HL-60 (cell line): Measurements from ENCODE around the gene ANKS1B.

ENCODE experiments used
- DNase-seq, 2 experiments: peaks; one replicate each; pipeline ENCODE4 v3.0.0-alpha.2; 2010 to 2020; ENCODE audit warnings: low read depth in 1 of 2, low spot score in 1 of 2
- H3K27ac ChIP-seq: fragments of 250-450 bp; sonication (Bioruptor Pico); replicated peaks from 2 replicates; pipeline ENCODE4 v1.5.1; 2020; ENCODE audit warnings: mild to moderate bottlenecking, moderate library complexity
- H3K27me3 ChIP-seq: fragments of 250-450 bp; sonication (Bioruptor Pico); 2 replicates; pipeline ENCODE4 v1.5.1; 2021; ENCODE audit warnings: mild to moderate bottlenecking, moderate library complexity; ENCODE audit not compliant: insufficient read depth, poor library complexity, severe bottlenecking
- H3K4me3 ChIP-seq: replicated peaks from 2 replicates; pipeline ENCODE4 v1.5.1; 2011; ENCODE audit warnings: mild to moderate bottlenecking, control low read depth, low read length; ENCODE audit not compliant: insufficient read depth
- GABPA ChIP-seq: IDR thresholded peaks from 2 replicates; pipeline ENCODE4 v1.6.1; 2012; ENCODE audit warnings: low read depth
- POLR2AphosphoS5 ChIP-seq: IDR thresholded peaks from 2 replicates; pipeline ENCODE4 v1.6.1; 2012; ENCODE audit warnings: low read depth
- SPI1 ChIP-seq: IDR thresholded peaks from 2 replicates; pipeline ENCODE4 v1.6.1; 2012; ENCODE audit warnings: low read depth, mild to moderate bottlenecking, borderline replicate concordance
- TF ChIP-seq, protein P1 (sequence below): IDR thresholded peaks from 2 replicates; pipeline ENCODE4 v1.6.1; 2012; ENCODE audit warnings: low read depth; ENCODE audit not compliant: insufficient replicate concordance
- TF ChIP-seq, protein P2 (sequence below): IDR thresholded peaks from one replicate; pipeline ENCODE4 v1.5.1; 2011; ENCODE audit warnings: low read length, control low read depth, inconsistent platforms; ENCODE audit not compliant: insufficient read depth

The ANKS1B gene

GRCh38 chr12:99658671-99659349 lies 325.9 kb downstream of the ANKS1B start:
- no peak for DNase-seq
- no peak for TF ChIP-seq SPI1
- TF ChIP-seq, protein P1, sequence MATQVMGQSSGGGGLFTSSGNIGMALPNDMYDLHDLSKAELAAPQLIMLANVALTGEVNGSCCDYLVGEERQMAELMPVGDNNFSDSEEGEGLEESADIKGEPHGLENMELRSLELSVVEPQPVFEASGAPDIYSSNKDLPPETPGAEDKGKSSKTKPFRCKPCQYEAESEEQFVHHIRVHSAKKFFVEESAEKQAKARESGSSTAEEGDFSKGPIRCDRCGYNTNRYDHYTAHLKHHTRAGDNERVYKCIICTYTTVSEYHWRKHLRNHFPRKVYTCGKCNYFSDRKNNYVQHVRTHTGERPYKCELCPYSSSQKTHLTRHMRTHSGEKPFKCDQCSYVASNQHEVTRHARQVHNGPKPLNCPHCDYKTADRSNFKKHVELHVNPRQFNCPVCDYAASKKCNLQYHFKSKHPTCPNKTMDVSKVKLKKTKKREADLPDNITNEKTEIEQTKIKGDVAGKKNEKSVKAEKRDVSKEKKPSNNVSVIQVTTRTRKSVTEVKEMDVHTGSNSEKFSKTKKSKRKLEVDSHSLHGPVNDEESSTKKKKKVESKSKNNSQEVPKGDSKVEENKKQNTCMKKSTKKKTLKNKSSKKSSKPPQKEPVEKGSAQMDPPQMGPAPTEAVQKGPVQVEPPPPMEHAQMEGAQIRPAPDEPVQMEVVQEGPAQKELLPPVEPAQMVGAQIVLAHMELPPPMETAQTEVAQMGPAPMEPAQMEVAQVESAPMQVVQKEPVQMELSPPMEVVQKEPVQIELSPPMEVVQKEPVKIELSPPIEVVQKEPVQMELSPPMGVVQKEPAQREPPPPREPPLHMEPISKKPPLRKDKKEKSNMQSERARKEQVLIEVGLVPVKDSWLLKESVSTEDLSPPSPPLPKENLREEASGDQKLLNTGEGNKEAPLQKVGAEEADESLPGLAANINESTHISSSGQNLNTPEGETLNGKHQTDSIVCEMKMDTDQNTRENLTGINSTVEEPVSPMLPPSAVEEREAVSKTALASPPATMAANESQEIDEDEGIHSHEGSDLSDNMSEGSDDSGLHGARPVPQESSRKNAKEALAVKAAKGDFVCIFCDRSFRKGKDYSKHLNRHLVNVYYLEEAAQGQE = no peak
- no peak for TF ChIP-seq GABPA
- no peak for TF ChIP-seq POLR2AphosphoS5
- TF ChIP-seq, protein P2, sequence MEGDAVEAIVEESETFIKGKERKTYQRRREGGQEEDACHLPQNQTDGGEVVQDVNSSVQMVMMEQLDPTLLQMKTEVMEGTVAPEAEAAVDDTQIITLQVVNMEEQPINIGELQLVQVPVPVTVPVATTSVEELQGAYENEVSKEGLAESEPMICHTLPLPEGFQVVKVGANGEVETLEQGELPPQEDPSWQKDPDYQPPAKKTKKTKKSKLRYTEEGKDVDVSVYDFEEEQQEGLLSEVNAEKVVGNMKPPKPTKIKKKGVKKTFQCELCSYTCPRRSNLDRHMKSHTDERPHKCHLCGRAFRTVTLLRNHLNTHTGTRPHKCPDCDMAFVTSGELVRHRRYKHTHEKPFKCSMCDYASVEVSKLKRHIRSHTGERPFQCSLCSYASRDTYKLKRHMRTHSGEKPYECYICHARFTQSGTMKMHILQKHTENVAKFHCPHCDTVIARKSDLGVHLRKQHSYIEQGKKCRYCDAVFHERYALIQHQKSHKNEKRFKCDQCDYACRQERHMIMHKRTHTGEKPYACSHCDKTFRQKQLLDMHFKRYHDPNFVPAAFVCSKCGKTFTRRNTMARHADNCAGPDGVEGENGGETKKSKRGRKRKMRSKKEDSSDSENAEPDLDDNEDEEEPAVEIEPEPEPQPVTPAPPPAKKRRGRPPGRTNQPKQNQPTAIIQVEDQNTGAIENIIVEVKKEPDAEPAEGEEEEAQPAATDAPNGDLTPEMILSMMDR = no peak
- peaks cover 3% of the 10 kb centered on the region for H3K27me3 ChIP-seq
- H3K27ac ChIP-seq = no peak overlapping the region
- no peak overlapping the region for H3K4me3 ChIP-seq

GRCh38 chr12:99649551-99649950 lies 335.2 kb downstream of the ANKS1B start:
- H3K4me3 ChIP-seq = no peak overlapping the region
- no peaks in the 10 kb centered on the region for H3K27me3 ChIP-seq
- TF ChIP-seq, protein P1 = no peak
- TF ChIP-seq, protein P2 = no peak
- no peak for TF ChIP-seq POLR2AphosphoS5
- DNase-seq = no peak
- no peak overlapping the region for H3K27ac ChIP-seq

DNA sequence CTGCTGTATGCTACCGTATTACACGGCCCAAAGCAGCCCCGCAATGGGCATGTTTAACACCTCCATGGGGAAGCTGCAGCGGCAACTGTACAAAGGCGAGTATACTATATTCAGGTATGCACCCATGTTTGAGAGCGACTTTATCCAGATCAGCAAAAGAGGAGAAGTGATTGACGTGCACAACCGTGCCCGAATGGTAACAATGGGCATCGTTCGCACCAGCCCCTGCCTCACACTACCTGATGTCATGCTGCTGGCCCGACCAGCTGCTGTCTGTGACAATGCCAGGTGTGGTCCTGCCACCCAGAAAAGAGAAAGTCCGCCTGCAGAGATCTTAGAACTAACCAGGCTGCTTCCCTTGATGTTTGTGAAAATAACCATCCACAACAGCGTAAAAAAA lies 336.6 kb downstream of the ANKS1B start:
- Histone ChIP-seq H3K27me3 (no peaks in the 10 kb centered on the region), H3K27ac (no peak overlapping the region), H3K4me3 (no peak overlapping the region)
- TF ChIP-seq, protein P1 = no peak
- TF ChIP-seq POLR2AphosphoS5 (no peak), GABPA (no peak), SPI1 (no peak)
- TF ChIP-seq, protein P2 = no peak
- no peak for DNase-seq
